H9 (cell line): ENCODE data around the gene ASB7. TPM values are rescaled to one million over a fixed set of nuclear protein-coding genes. Genes with fewer than 3 reads are reported as not detected.

Source experiments
- DNase-seq: peaks from one replicate; pipeline ENCODE4 v3.0.0-alpha.2; 2017
- H2AFZ ChIP-seq: one replicate; pipeline ENCODE4 v1.6.1; 2013; ENCODE audit warnings: mild to moderate bottlenecking, low read length, control low read depth, moderate library complexity
- H2AK5ac ChIP-seq: 2 replicates; pipeline ENCODE4 v1.6.1; 2013; ENCODE audit warnings: low read length, control low read depth, mixed read lengths; ENCODE audit not compliant: insufficient read length
- H2BK120ac ChIP-seq: one replicate; pipeline ENCODE4 v1.6.1; 2013; ENCODE audit warnings: low read depth, mild to moderate bottlenecking, low read length, control low read depth, inconsistent platforms; ENCODE audit not compliant: poor library complexity, severe bottlenecking
- H2BK12ac ChIP-seq: 2 replicates; pipeline ENCODE4 v1.6.1; 2013; ENCODE audit warnings: low read length, control low read depth, mixed read lengths, low read depth; ENCODE audit not compliant: insufficient read length
- H2BK15ac ChIP-seq: 2 replicates; pipeline ENCODE4 v1.6.1; 2013; ENCODE audit warnings: low read depth, low read length, control low read depth
- H2BK20ac ChIP-seq: one replicate; pipeline ENCODE4 v1.6.1; 2013; ENCODE audit warnings: low read depth, mild to moderate bottlenecking, low read length, control low read depth, inconsistent platforms; ENCODE audit not compliant: poor library complexity, severe bottlenecking
- H2BK5ac ChIP-seq: 2 replicates; pipeline ENCODE4 v1.6.1; 2013; ENCODE audit warnings: low read length, control low read depth, mixed read lengths; ENCODE audit not compliant: insufficient read length
- H3K14ac ChIP-seq: 2 replicates; pipeline ENCODE4 v1.6.1; 2013; ENCODE audit warnings: low read length, control low read depth; ENCODE audit not compliant: insufficient read depth
- H3K18ac ChIP-seq: 2 replicates; pipeline ENCODE4 v1.6.1; 2013; ENCODE audit warnings: low read depth, mild to moderate bottlenecking, mixed read lengths, low read length, control low read depth; ENCODE audit not compliant: insufficient read length
- H3K23ac ChIP-seq: 2 replicates; pipeline ENCODE4 v1.6.1; 2013; ENCODE audit warnings: low read length, control low read depth, mixed read lengths, low read depth; ENCODE audit not compliant: insufficient read length
- H3K23me2 ChIP-seq: 2 replicates; pipeline ENCODE4 v1.6.1; 2013; ENCODE audit warnings: low read depth, mild to moderate bottlenecking, mixed read lengths, low read length, control low read depth; ENCODE audit not compliant: insufficient read length, poor library complexity, severe bottlenecking
- H3K27ac ChIP-seq: 2 replicates; pipeline ENCODE4 v1.5.1; 2013; ENCODE audit warnings: low read length, control low read depth, mixed read lengths, low read depth; ENCODE audit not compliant: insufficient read length
- H3K27me3 ChIP-seq: 2 replicates; pipeline ENCODE4 v1.6.1; 2013; ENCODE audit warnings: low read length, control low read depth, inconsistent platforms; ENCODE audit not compliant: insufficient read depth
- H3K4ac ChIP-seq: 2 replicates; pipeline ENCODE4 v1.6.1; 2013; ENCODE audit warnings: low read depth, mild to moderate bottlenecking, control low read depth, inconsistent platforms, low read length, moderate library complexity
- H3K4me1 ChIP-seq: 2 replicates; pipeline ENCODE4 v1.6.1; 2013; ENCODE audit warnings: low read length, control low read depth, inconsistent platforms; ENCODE audit not compliant: insufficient read depth
- H3K4me2 ChIP-seq: 2 replicates; pipeline ENCODE4 v1.6.1; 2013; ENCODE audit warnings: low read length, control low read depth, mixed read lengths; ENCODE audit not compliant: insufficient read length, insufficient read depth
- H3K56ac ChIP-seq: 2 replicates; pipeline ENCODE4 v1.6.1; 2013; ENCODE audit warnings: low read depth, mild to moderate bottlenecking, mixed read lengths, low read length, control low read depth; ENCODE audit not compliant: insufficient read length
- H3K79me1 ChIP-seq: 2 replicates; pipeline ENCODE4 v1.6.1; 2013; ENCODE audit warnings: low read depth, mild to moderate bottlenecking, moderate library complexity, low read length, control low read depth, inconsistent platforms; ENCODE audit not compliant: insufficient read depth, poor library complexity, severe bottlenecking
- H3K79me2 ChIP-seq: 2 replicates; pipeline ENCODE4 v1.6.1; 2013; ENCODE audit warnings: low read length, control low read depth, inconsistent platforms; ENCODE audit not compliant: insufficient read depth
- H3K9ac ChIP-seq: 2 replicates; pipeline ENCODE4 v1.6.1; 2013; ENCODE audit warnings: low read length, control low read depth, mixed read lengths; ENCODE audit not compliant: insufficient read length; ENCODE audit errors: extremely low read depth
- H3K9me3 ChIP-seq: one replicate; pipeline ENCODE4 v1.6.1; 2013; ENCODE audit warnings: low read depth, low read length, inconsistent platforms; ENCODE audit not compliant: control insufficient read depth
- H3T11ph ChIP-seq: one replicate; pipeline ENCODE4 v1.6.1; 2013; ENCODE audit warnings: mild to moderate bottlenecking, low read length, control low read depth, inconsistent platforms
- H4K20me1 ChIP-seq: one replicate; pipeline ENCODE4 v1.6.1; 2013; ENCODE audit not compliant: control insufficient read depth, insufficient read length, insufficient read depth
- H4K5ac ChIP-seq: 2 replicates; pipeline ENCODE4 v1.6.1; 2013; ENCODE audit warnings: low read depth, mild to moderate bottlenecking, mixed read lengths, low read length, control low read depth; ENCODE audit not compliant: insufficient read length
- H4K8ac ChIP-seq: replicated peaks from 2 replicates; pipeline ENCODE4 v1.6.1; 2013; ENCODE audit warnings: low read length, control low read depth, mixed read lengths, low read depth; ENCODE audit not compliant: insufficient read length
- H4K91ac ChIP-seq: 2 replicates; pipeline ENCODE4 v1.6.1; 2013; ENCODE audit warnings: low read depth, mild to moderate bottlenecking, moderate library complexity, mixed read lengths, low read length, control low read depth; ENCODE audit not compliant: insufficient read length
- H3K27ac Mint-ChIP-seq, 3 experiments: 2 replicates in 2 of 3; 3 replicates in 1 of 3; pipeline ENCODE4 v1.8.0; 2020 to 2021; ENCODE audit warnings: mixed read lengths in 3 of 3, mild to moderate bottlenecking in 1 of 3, moderate library complexity in 1 of 3
- H3K27me3 Mint-ChIP-seq: 2 replicates; pipeline ENCODE4 v1.8.0; 2021; ENCODE audit warnings: low read depth, mild to moderate bottlenecking, moderate library complexity, mixed read lengths
- H3K36me3 Mint-ChIP-seq, 3 experiments: 2 replicates in 2 of 3; 3 replicates in 1 of 3; pipeline ENCODE4 v1.8.0; 2020 to 2021; ENCODE audit warnings: low read depth in 3 of 3, mixed read lengths in 3 of 3; ENCODE audit not compliant: insufficient read depth in 1 of 3
- H3K4me1 Mint-ChIP-seq, 2 experiments: 2 replicates each; pipeline ENCODE4 v1.8.0; 2020; ENCODE audit warnings: mixed read lengths in 2 of 2
- H3K4me3 Mint-ChIP-seq, 2 experiments: 2 replicates in 1 of 2; 3 replicates in 1 of 2; pipeline ENCODE4 v1.8.0; 2020 to 2021; ENCODE audit warnings: mild to moderate bottlenecking in 2 of 2, mixed read lengths in 2 of 2, moderate library complexity in 1 of 2
- H3K9me3 Mint-ChIP-seq, 2 experiments: 2 replicates in 1 of 2; 3 replicates in 1 of 2; pipeline ENCODE4 v1.8.0; 2020; ENCODE audit warnings: mild to moderate bottlenecking in 2 of 2, mixed read lengths in 2 of 2, moderate library complexity in 1 of 2
- WGBS: extraction: QIAGEN DNeasy Blood & Tissue Kit; methylation state at CpG from one replicate; pipeline ENCODE4 v1.1.7; 2013; ENCODE audit warnings: missing lambda C conversion rate, low lambda C conversion rate, mixed read lengths; ENCODE audit not compliant: insufficient read length; ENCODE audit errors: extremely low coverage; 5-methylcytosine and 5-hydroxymethylcytosine counted together
- total RNA-seq: library from RNA; stranded (reverse); gene quantifications from 2 replicates; pipeline ENCODE4 v1.2.1, GENCODE V29; 2021
- TF ChIP-seq, protein P1 (sequence below): fragments of 200-600 bp; sonication (generic); conservative IDR thresholded peaks from 3 replicates; pipeline ENCODE4 v1.8.0; 2021; ENCODE audit warnings: antibody characterized with exemption, mild to moderate bottlenecking

Gene ASB7
- total RNA-seq, 1 experiment from 2014 or later: 12.8 TPM

DNA sequence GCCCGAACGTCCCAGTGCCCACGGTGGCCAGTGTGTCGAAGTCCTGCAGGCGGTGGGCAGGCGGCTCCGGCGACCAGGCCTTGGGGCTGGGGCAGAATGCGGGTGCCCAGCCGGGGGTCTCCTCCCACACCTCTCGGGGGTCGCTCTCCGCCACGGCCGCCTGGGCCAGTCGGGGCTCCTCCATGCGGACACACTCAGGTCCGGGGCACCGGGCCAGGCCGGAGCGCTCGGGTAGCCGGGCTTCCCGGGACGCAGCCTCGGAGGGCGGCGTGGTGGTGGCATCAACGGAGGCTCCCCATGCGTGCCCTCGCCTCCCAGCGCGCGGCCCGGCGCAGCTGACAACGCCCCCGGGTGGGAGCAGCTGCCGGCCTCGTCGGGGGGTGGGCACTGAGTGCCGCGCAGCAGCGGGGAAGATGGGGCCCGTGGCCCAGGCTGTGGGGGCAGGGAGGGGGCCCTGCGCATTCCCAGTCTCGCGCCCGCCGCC, 43.6 kb upstream of the ASB7 start:
- H4K5ac ChIP-seq: no peak overlapping the region
- no peak overlapping the region for H3K27ac ChIP-seq
- peaks cover 7% of the 10 kb centered on the region for H3K9me3 ChIP-seq
- no peaks in the 10 kb centered on the region for H3K23me2 ChIP-seq
- no peak overlapping the region for H2BK20ac ChIP-seq
- no peak overlapping the region for H3K9ac ChIP-seq
- H3K4ac ChIP-seq: no peak overlapping the region
- H3K4me2 ChIP-seq: no peak overlapping the region
- Mint-ChIP-seq H3K9me3 (peaks cover 34 to 44% of the 10 kb centered on the region in 2 experiments), H3K27me3 (no peaks in the 10 kb centered on the region; the same call in 1 of the 2 replicates), H3K27ac (no peak overlapping the region), H3K4me1 (no peaks in the 10 kb centered on the region), H3K36me3 (peaks cover 15 to 41% (median 16%) of the 10 kb centered on the region in 3 experiments; a peak in 6 of 7 replicates), H3K4me3 (no peak overlapping the region)
- no peak for DNase-seq
- H3K23ac ChIP-seq: no peak overlapping the region
- H2BK5ac ChIP-seq: no peak overlapping the region
- H3K4me1 ChIP-seq: no peaks in the 10 kb centered on the region
- H2BK15ac ChIP-seq: no peak overlapping the region
- no peak overlapping the region for H3T11ph ChIP-seq
- H2BK120ac ChIP-seq: no peak overlapping the region
- H3K79me2 ChIP-seq: no peaks in the 10 kb centered on the region
- no peak overlapping the region for H3K18ac ChIP-seq
- WGBS: no CpG with 5 or more reads among the region's 50 CpGs
- no peak overlapping the region for H4K91ac ChIP-seq
- H2AK5ac ChIP-seq: no peak overlapping the region
- TF ChIP-seq, protein P1, sequence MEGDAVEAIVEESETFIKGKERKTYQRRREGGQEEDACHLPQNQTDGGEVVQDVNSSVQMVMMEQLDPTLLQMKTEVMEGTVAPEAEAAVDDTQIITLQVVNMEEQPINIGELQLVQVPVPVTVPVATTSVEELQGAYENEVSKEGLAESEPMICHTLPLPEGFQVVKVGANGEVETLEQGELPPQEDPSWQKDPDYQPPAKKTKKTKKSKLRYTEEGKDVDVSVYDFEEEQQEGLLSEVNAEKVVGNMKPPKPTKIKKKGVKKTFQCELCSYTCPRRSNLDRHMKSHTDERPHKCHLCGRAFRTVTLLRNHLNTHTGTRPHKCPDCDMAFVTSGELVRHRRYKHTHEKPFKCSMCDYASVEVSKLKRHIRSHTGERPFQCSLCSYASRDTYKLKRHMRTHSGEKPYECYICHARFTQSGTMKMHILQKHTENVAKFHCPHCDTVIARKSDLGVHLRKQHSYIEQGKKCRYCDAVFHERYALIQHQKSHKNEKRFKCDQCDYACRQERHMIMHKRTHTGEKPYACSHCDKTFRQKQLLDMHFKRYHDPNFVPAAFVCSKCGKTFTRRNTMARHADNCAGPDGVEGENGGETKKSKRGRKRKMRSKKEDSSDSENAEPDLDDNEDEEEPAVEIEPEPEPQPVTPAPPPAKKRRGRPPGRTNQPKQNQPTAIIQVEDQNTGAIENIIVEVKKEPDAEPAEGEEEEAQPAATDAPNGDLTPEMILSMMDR: no peak
- no peak overlapping the region for H2BK12ac ChIP-seq
- no peaks in the 10 kb centered on the region for H4K20me1 ChIP-seq
- no peak overlapping the region for H3K56ac ChIP-seq
- no peaks in the 10 kb centered on the region for H3K79me1 ChIP-seq
- H4K8ac ChIP-seq: no peak overlapping the region
- no peak overlapping the region for H2AFZ ChIP-seq
- H3K27me3 ChIP-seq: no peaks in the 10 kb centered on the region
- no peak overlapping the region for H3K14ac ChIP-seq
